ENCODE measurements around the gene TAF6. TPM values are rescaled to one million over a fixed set of nuclear protein-coding genes. Genes with fewer than 3 reads are reported as not detected.

Gene TAF6
- total RNA-seq, 4 donors from 2014 or later = 31.7 to 59.3 (median 48.9) TPM

GRCh38 chr7:100087055-100087750 lies 32.0 kb downstream of the TAF6 start:
- WGBS = 82% methylated on average over 10 of the region's 10 CpGs
- peaks cover 19% of the 10 kb centered on the region for H3K36me3 ChIP-seq
- no peak for TF ChIP-seq POLR2AphosphoS5 (IDR thresholded peaks at IDR 0.05)
- TF ChIP-seq CTCF (IDR thresholded peaks at IDR 0.05) = no peak
- peaks cover 23% of the 10 kb centered on the region for H3K4me1 ChIP-seq
- H3K9me3 ChIP-seq = no peaks in the 10 kb centered on the region
- no peak overlapping the region for H3K4me3 ChIP-seq
- H3K27me3 ChIP-seq = no peaks in the 10 kb centered on the region
- no peak for DNase-seq (ENCODE audit: low spot score in 2 of 2)
- no peak overlapping the region for H3K27ac ChIP-seq

GRCh38 chr7:100085515-100085914 lies 33.6 kb downstream of the TAF6 start:
- Histone ChIP-seq H3K27me3 (no peaks in the 10 kb centered on the region), H3K36me3 (peaks cover 2% of the 10 kb centered on the region), H3K4me1 (peaks cover 31% of the 10 kb centered on the region), H3K9me3 (no peaks in the 10 kb centered on the region), H3K4me3 (no peak overlapping the region), H3K27ac (no peak overlapping the region)
- DNase-seq (ENCODE audit: low spot score in 2 of 2) = no peak
- TF ChIP-seq EP300 (IDR thresholded peaks at IDR 0.05) = no peak
- no peak for TF ChIP-seq CTCF (IDR thresholded peaks at IDR 0.05)
- TF ChIP-seq POLR2A (IDR thresholded peaks at IDR 0.05) = no peak
- TF ChIP-seq POLR2AphosphoS5 (IDR thresholded peaks at IDR 0.05) = no peak
- 67% methylated on average over 3 of the region's 3 CpGs for WGBS

- peaks cover 30% of the 10 kb centered on the region for H3K4me1 ChIP-seq
- 77% methylated on average over 4 of the region's 4 CpGs for WGBS
- no peaks in the 10 kb centered on the region for H3K9me3 ChIP-seq
- H3K4me3 ChIP-seq = no peak overlapping the region
- TF ChIP-seq POLR2A (IDR thresholded peaks at IDR 0.05) (no peak), POLR2AphosphoS5 (IDR thresholded peaks at IDR 0.05) (no peak), EP300 (IDR thresholded peaks at IDR 0.05) (no peak), CTCF (IDR thresholded peaks at IDR 0.05) (no peak)
- H3K27me3 ChIP-seq = no peaks in the 10 kb centered on the region
- no peak for DNase-seq (ENCODE audit: low spot score in 2 of 2)
- H3K27ac ChIP-seq = no peak overlapping the region
- H3K36me3 ChIP-seq = peaks cover 10% of the 10 kb centered on the region
Observed at GRCh38 chr7:100082978-100083377, 36.2 kb downstream of the TAF6 start.

- DNase-seq (ENCODE audit: low spot score in 2 of 2) = peak; percentile 99
- no peaks in the 10 kb centered on the region for H3K9me3 ChIP-seq
- H3K27ac ChIP-seq = peak within 1 kb of the TSS; percentile 90
- H3K36me3 ChIP-seq = peaks cover 17% of the 10 kb centered on the region
- TF ChIP-seq EP300 (IDR thresholded peaks at IDR 0.05) = no peak
- peak; percentile 43 to 72 for TF ChIP-seq POLR2A (IDR thresholded peaks at IDR 0.05)
- TF ChIP-seq POLR2AphosphoS5 (IDR thresholded peaks at IDR 0.05) = peak; percentile 59 to 97 (median 88)
- peak; percentile 93 to 96 for TF ChIP-seq CTCF (IDR thresholded peaks at IDR 0.05)
- WGBS = 2% methylated on average over 30 of the region's 55 CpGs
- H3K4me1 ChIP-seq = peaks cover 30% of the 10 kb centered on the region
- H3K4me3 ChIP-seq = peak within 1 kb of the TSS; percentile 98
- no peaks in the 10 kb centered on the region for H3K27me3 ChIP-seq
Observed at GRCh38 chr7:100081535-100082102, 37.5 kb downstream of the TAF6 start, which contains the start of gene ZNF3. Gene ZNF3, minus strand, starts transcription at chr7:100081723. Its CDS starts 4,366 bp downstream, at chr7:100077357.

GRCh38 chr7:100080907-100081534 lies 38.1 kb downstream of the TAF6 start:
- Histone ChIP-seq H3K9me3 (no peaks in the 10 kb centered on the region), H3K27ac (peak overlapping the region; percentile 90), H3K4me1 (peaks cover 30% of the 10 kb centered on the region), H3K27me3 (no peaks in the 10 kb centered on the region), H3K4me3 (peak overlapping the region; percentile 98), H3K36me3 (peaks cover 23% of the 10 kb centered on the region)
- TF ChIP-seq POLR2A (IDR thresholded peaks at IDR 0.05) (no peak), POLR2AphosphoS5 (IDR thresholded peaks at IDR 0.05) (no peak), EP300 (IDR thresholded peaks at IDR 0.05) (no peak), CTCF (IDR thresholded peaks at IDR 0.05) (no peak)
- no peak for DNase-seq (ENCODE audit: low spot score in 2 of 2)
- WGBS = under 1% methylated on average over 29 of the region's 34 CpGs
